Measurements from ENCODE around the gene SLC13A4. TPM values are rescaled to one million over a fixed set of nuclear protein-coding genes. Genes with fewer than 3 reads are reported as not detected.

The SLC13A4 gene
- total and polyA plus RNA-seq, 7 donors = 0.01 to 0.08 (median 0.03) TPM; not detected in 4

DNA sequence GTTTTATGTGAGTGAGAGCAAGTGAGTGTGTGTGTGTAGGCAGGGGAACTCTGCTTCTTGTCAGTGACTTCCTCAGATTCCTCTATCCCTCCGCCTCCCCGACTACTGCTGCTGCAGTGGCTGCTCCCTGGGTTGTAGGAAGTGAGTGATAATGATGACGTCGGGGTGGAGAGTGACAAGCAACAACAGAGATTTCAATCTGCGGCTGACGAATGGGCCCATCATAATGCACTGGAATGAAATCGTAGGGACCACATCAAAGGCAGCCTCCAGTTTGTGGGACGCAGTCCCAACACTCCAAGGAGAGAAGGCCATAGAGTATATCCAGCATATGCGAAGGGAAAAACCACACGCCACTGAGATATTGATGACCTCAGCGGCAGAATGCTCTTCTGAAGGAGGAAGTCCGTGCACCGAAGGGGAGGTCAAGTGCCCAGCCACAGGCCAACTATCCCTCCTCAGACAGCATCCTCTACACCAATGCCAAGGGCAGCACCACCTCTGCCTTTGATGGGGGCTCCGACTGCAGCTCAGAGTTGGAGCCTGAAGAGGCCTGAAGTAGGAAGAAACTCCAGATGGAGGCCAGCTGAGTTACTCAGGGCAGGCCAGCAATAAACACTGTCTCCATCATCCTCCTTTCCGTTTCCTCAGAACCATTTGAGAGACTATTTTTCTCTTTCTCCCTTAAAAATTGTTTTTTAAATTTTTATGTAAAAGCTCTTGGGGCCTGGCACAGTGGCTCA, 77.0 kb downstream of the SLC13A4 start:
- no peak overlapping the region for H3K4me3 ChIP-seq
- no peaks in the 10 kb centered on the region for H3K4me1 ChIP-seq
- intact Hi-C loops (cut with DNase I) = no loop called here
- TF ChIP-seq CTCF (IDR thresholded peaks at IDR 0.05) = no peak
- H3K27ac ChIP-seq = no peak overlapping the region
- H3K27me3 ChIP-seq (ENCODE audit: insufficient read depth in 3 of 3, low read length in 2 of 3) = no peaks in the 10 kb centered on the region
- no peak for DNase-seq
- 85 to 86% (median 85%) methylated on average over 15 of the region's 15 CpGs for WGBS, 3 donors
- H3K9me3 ChIP-seq = no peaks in the 10 kb centered on the region
- peak in 1 of 4 donors; percentile 19 for ATAC-seq
- H3K36me3 ChIP-seq (ENCODE audit: insufficient read depth in 1 of 2, low read depth in 1 of 2) = peaks cover 0 to 49% of the 10 kb centered on the region in 2 donors

- Histone ChIP-seq H3K9me3 (no peaks in the 10 kb centered on the region), H3K4me1 (no peaks in the 10 kb centered on the region), H3K36me3 (ENCODE audit: insufficient read depth in 1 of 2, low read depth in 1 of 2) (peaks cover 0 to 77% of the 10 kb centered on the region in 2 donors), H3K27me3 (ENCODE audit: insufficient read depth in 3 of 3, low read length in 2 of 3) (no peaks in the 10 kb centered on the region), H3K27ac (no peak overlapping the region), H3K4me3 (no peak overlapping the region)
- DNase-seq (no peak), ATAC-seq (no peak)
- WGBS, 3 donors = 84 to 91% (median 89%) methylated on average over 7 of the region's 7 CpGs
- TF ChIP-seq CTCF (IDR thresholded peaks at IDR 0.05) = no peak
- intact Hi-C loops (cut with DNase I) = loop anchor here in 1 of 2 donors (5.0 kb wide), 1 partner anchor 366 kb away; no protein-coding TSS in a partner anchor
These were observed 79.8 kb downstream of the SLC13A4 start for GRCh38 chr7:135648235-135648634.

- 83 to 100% (median 91%) methylated on average over 1 of the region's 1 CpG for WGBS, 3 donors
- DNase-seq (no peak), ATAC-seq (no peak)
- H3K36me3 ChIP-seq (ENCODE audit: insufficient read depth in 1 of 2, low read depth in 1 of 2) = peaks cover 0 to 82% of the 10 kb centered on the region in 2 donors
- no peaks in the 10 kb centered on the region for H3K4me1 ChIP-seq
- H3K27ac ChIP-seq = no peak overlapping the region
- H3K27me3 ChIP-seq (ENCODE audit: insufficient read depth in 3 of 3, low read length in 2 of 3) = no peaks in the 10 kb centered on the region
- H3K9me3 ChIP-seq = no peaks in the 10 kb centered on the region
- intact Hi-C loops (cut with DNase I) = loop anchor here in 1 of 2 donors (5.0 kb wide), 1 partner anchor 365 kb away; no protein-coding TSS in a partner anchor
- no peak for TF ChIP-seq CTCF (IDR thresholded peaks at IDR 0.05)
- no peak overlapping the region for H3K4me3 ChIP-seq
These were observed 80.2 kb downstream of the SLC13A4 start for GRCh38 chr7:135647755-135648154.

DNA sequence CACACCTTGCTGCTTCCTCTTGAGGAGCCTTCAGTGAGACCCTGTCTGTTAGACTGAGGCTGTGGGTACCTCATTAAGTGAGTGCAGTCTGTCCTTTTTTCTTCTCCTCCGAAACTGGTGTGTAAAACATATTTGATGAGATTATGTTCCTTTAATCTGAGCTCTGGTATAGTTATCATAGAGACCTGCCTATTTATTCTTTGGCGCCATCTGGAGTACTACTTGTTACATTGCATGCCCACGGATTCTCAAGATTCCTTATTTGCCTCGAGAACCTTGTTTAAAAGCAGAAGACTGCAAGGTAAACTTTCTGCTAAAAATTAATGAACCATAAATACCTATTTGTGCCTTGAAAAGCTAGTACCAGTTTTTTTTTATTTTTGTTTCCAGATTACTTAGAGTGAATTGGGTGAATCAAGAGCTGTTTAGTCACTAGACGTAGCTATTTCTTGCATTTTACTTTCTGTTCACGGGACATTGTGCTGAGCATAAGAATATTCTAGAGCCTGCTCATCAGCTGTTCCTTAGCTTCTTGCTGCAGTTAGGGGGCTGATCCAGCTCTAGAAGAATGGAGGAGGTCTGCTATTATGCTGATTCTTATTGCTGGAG, 82.6 kb downstream of the SLC13A4 start:
- DNase-seq (no peak), ATAC-seq (peak; percentile 48 to 72 (median 57))
- Histone ChIP-seq H3K4me3 (no peak overlapping the region), H3K27me3 (ENCODE audit: insufficient read depth in 3 of 3, low read length in 2 of 3) (no peaks in the 10 kb centered on the region), H3K4me1 (no peaks in the 10 kb centered on the region), H3K27ac (no peak overlapping the region), H3K9me3 (no peaks in the 10 kb centered on the region), H3K36me3 (ENCODE audit: insufficient read depth in 1 of 2, low read depth in 1 of 2) (peaks cover 0 to 92% of the 10 kb centered on the region in 2 donors)
- TF ChIP-seq CTCF (IDR thresholded peaks at IDR 0.05) = peak; percentile 67
- 47 to 59% (median 48%) methylated on average over 6 of the region's 6 CpGs for WGBS, 3 donors
- intact Hi-C loops (cut with DNase I) = loop anchor here in 1 of 2 donors (5.0 kb wide), 1 partner anchor 363 kb away; no protein-coding TSS in a partner anchor
